OCI-LY1 (cell line): ENCODE measurements around the gene PRR13.
"Not testable (repeated sequence)": the region's sequence is repeated elsewhere in the genome, so short reads cannot be mapped to it uniquely, and the experiment has no call there.

Experiments used
- H2AFZ ChIP-seq: fragments of 200-600 bp; sonication (generic), shearing (Covaris generic); 2 replicates; pipeline ENCODE4 v1.6.0; 2014; ENCODE audit warnings: antibody characterized with exemption, mild to moderate bottlenecking, low read length
- H3F3A ChIP-seq: fragments of 200-600 bp; sonication (generic), shearing (Covaris generic); 2 replicates; pipeline ENCODE4 v1.6.0; 2014; ENCODE audit warnings: mild to moderate bottlenecking, antibody characterized with exemption, low read length, moderate library complexity; ENCODE audit not compliant: insufficient read depth
- H3K27ac ChIP-seq: fragments of 200-600 bp; sonication (generic); 2 replicates; pipeline ENCODE4 v1.5.1; 2014; ENCODE audit warnings: low read length, mixed run types, mild to moderate bottlenecking, low read depth; ENCODE audit not compliant: poor library complexity, severe bottlenecking
- H3K27me3 ChIP-seq: fragments of 200-600 bp; sonication (generic); 2 replicates; pipeline ENCODE4 v1.6.0; 2014; ENCODE audit warnings: antibody characterized with exemption, mild to moderate bottlenecking, low read length, moderate library complexity; ENCODE audit not compliant: insufficient read depth
- H3K36me3 ChIP-seq: fragments of 200-600 bp; sonication (generic); 2 replicates; pipeline ENCODE4 v1.6.1; 2014; ENCODE audit warnings: mild to moderate bottlenecking, antibody characterized with exemption, low read length, moderate library complexity, mixed read lengths; ENCODE audit not compliant: insufficient read depth
- H3K4me1 ChIP-seq: fragments of 200-600 bp; sonication (generic); 2 replicates; pipeline ENCODE4 v1.5.1; 2014; ENCODE audit warnings: mild to moderate bottlenecking, low read length, moderate library complexity; ENCODE audit not compliant: insufficient read depth, severe bottlenecking
- H3K4me2 ChIP-seq: fragments of 200-600 bp; sonication (generic), shearing (Covaris generic); 2 replicates; pipeline ENCODE4 v1.6.1; 2014; ENCODE audit warnings: low read length
- H3K4me3 ChIP-seq: fragments of 200-600 bp; sonication (generic); 2 replicates; pipeline ENCODE4 v1.5.1; 2014; ENCODE audit warnings: low read length, low read depth, mild to moderate bottlenecking, mixed read lengths; ENCODE audit not compliant: poor library complexity, severe bottlenecking
- H3K79me2 ChIP-seq: fragments of 200-600 bp; shearing (Covaris generic); 2 replicates; pipeline ENCODE4 v1.6.1; 2016; ENCODE audit warnings: mixed run types, low read length, mixed read lengths; ENCODE audit not compliant: insufficient read depth
- H3K9ac ChIP-seq: fragments of 200-600 bp; sonication (generic), shearing (Covaris generic); 2 replicates; pipeline ENCODE4 v1.6.1; 2014; ENCODE audit warnings: mild to moderate bottlenecking, low read length, mixed read lengths
- H3K9me2 ChIP-seq: fragments of 200-600 bp; sonication (generic), shearing (Covaris generic); 2 replicates; pipeline ENCODE4 v1.6.1; 2014; ENCODE audit warnings: low read depth, mild to moderate bottlenecking, low read length, mixed read lengths
- H3K9me3 ChIP-seq: fragments of 200-600 bp; shearing (Covaris generic); 2 replicates; pipeline ENCODE4 v1.6.1; 2014; ENCODE audit warnings: low read length, mixed read lengths
- H4K20me1 ChIP-seq: fragments of 200-600 bp; sonication (generic), shearing (Covaris generic); 2 replicates; pipeline ENCODE4 v1.6.0; 2016; ENCODE audit warnings: mild to moderate bottlenecking, low read length; ENCODE audit not compliant: insufficient read depth
- CTCF ChIP-seq: fragments of 200-600 bp; sonication (generic), shearing (Covaris generic); IDR thresholded peaks from 2 replicates; pipeline ENCODE4 v1.5.1; 2017; ENCODE audit warnings: mild to moderate bottlenecking, antibody characterized with exemption, low read length, moderate library complexity, mixed read lengths
- EZH2 ChIP-seq: fragments of 200-600 bp; sonication (generic), shearing (Covaris generic); IDR thresholded peaks from 2 replicates; pipeline ENCODE4 v1.8.0; 2017; ENCODE audit warnings: borderline replicate concordance, mixed run types, mild to moderate bottlenecking, antibody characterized with exemption, low read length, moderate library complexity, mixed read lengths

Gene PRR13

DNA sequence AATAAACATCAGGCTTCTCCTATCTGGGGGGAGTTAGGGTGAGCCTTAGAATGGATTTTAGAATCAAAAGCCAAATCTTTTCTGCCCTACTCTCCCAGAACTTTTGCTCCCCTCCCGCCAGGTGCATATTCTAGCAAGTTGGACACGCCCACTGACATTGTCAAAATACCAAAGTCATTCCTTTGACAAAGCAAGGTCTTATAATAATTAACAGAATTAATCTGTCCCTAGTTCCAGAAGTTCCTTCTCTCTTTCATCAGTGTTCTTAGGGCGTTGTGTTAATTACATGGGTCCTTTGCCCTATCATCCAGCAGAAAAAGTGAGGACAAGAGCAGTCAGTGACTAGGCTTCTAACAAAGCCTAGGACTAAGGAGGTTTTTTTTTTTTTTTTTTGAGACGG lies 2.4 kb downstream of the PRR13 start:
- no peak overlapping the region for H2AFZ ChIP-seq
- H3K4me1 ChIP-seq, result peaks cover 26% of the 10 kb centered on the region
- H3K9ac ChIP-seq, result no peak overlapping the region
- no peaks in the 10 kb centered on the region for H3K9me2 ChIP-seq
- H3K36me3 ChIP-seq, result peaks cover 56% of the 10 kb centered on the region
- no peaks in the 10 kb centered on the region for H3K27me3 ChIP-seq
- H4K20me1 ChIP-seq, result no peaks in the 10 kb centered on the region
- H3K4me2 ChIP-seq, result no peak overlapping the region; the same call in 1 of the 2 replicates
- H3K79me2 ChIP-seq, result peaks cover 14% of the 10 kb centered on the region
- TF ChIP-seq EZH2 (no peak), CTCF (no peak)
- no peak overlapping the region for H3K27ac ChIP-seq
- H3K4me3 ChIP-seq, result no peak overlapping the region
- H3F3A ChIP-seq, result no peaks in the 10 kb centered on the region
- no peaks in the 10 kb centered on the region for H3K9me3 ChIP-seq

GRCh38 chr12:53444593-53445325 lies 3.2 kb downstream of the PRR13 start:
- not testable (repeated sequence) for H3F3A ChIP-seq, H3K9me3 ChIP-seq, H3K9ac ChIP-seq

GRCh38 chr12:53450936-53451335 lies 9.4 kb downstream of the PRR13 start:
- peaks cover 38% of the 10 kb centered on the region for H3K79me2 ChIP-seq
- no peak overlapping the region for H3K9ac ChIP-seq

More at GRCh38 chr12:53444593-53445325, 3.2 kb downstream of the PRR13 start:
- Histone ChIP-seq H3K79me2 (peaks cover 14% of the 10 kb centered on the region), H3K36me3 (peaks cover 56% of the 10 kb centered on the region), H3K4me1 (peaks cover 26% of the 10 kb centered on the region)
- not testable (repeated sequence) for H2AFZ ChIP-seq, H3K4me3 ChIP-seq, H3K27me3 ChIP-seq, H4K20me1 ChIP-seq, H3K9me2 ChIP-seq, H3K4me2 ChIP-seq, H3K27ac ChIP-seq

More at GRCh38 chr12:53450936-53451335, 9.4 kb downstream of the PRR13 start:
- Histone ChIP-seq H2AFZ (no peak overlapping the region), H3K9me3 (no peaks in the 10 kb centered on the region), H3K27me3 (no peaks in the 10 kb centered on the region), H3K4me2 (no peak overlapping the region), H4K20me1 (peaks cover 19% of the 10 kb centered on the region), H3K36me3 (peaks cover 61% of the 10 kb centered on the region), H3K9me2 (no peaks in the 10 kb centered on the region), H3K27ac (no peak overlapping the region), H3K4me3 (no peak overlapping the region), H3F3A (no peaks in the 10 kb centered on the region), H3K4me1 (peaks cover 34% of the 10 kb centered on the region)
- no peak for TF ChIP-seq CTCF
